ENCODE results near the gene MYNN.

GRCh38 chr3:169835533-169835932 is 62.3 kb downstream of the MYNN start:
- TF ChIP-seq CTCF (IDR thresholded peaks at IDR 0.05; ENCODE audit: low read depth, low read length): no peak
- TF ChIP-seq EZH2phosphoT487 (IDR thresholded peaks at IDR 0.05; ENCODE audit: low read depth): no peak

Measured in OCI-LY3 (cell line).